ENCODE results near the gene TNIK.
"Not testable (repeated sequence)": the region's sequence is repeated elsewhere in the genome, so short reads cannot be mapped to it uniquely, and the experiment has no call there.

GRCh38 chr3:171447579-171447891 is 12.7 kb downstream of the TNIK start:
- TF ChIP-seq CTCF (IDR thresholded peaks at IDR 0.05; ENCODE audit: low read depth, low read length); EZH2phosphoT487 (IDR thresholded peaks at IDR 0.05; ENCODE audit: low read depth): not testable (repeated sequence)
